NCI-H1930 (cell line): Measurements from ENCODE around the gene ITGB1.

Experiments used
- DNase-seq, 2 experiments: peaks; one replicate each; lab custom pipeline; 2025; lab: John Stamatoyannopoulos, UW

ITGB1 gene

GRCh38 chr10:32955299-32955772 is 2.7 kb downstream of the ITGB1 start:
- no peak for DNase-seq

GRCh38 chr10:32954545-32955298 is 3.3 kb downstream of the ITGB1 start:
- DNase-seq = no peak

GRCh38 chr10:32954080-32954479 is 4.0 kb downstream of the ITGB1 start:
- DNase-seq = no peak

DNA sequence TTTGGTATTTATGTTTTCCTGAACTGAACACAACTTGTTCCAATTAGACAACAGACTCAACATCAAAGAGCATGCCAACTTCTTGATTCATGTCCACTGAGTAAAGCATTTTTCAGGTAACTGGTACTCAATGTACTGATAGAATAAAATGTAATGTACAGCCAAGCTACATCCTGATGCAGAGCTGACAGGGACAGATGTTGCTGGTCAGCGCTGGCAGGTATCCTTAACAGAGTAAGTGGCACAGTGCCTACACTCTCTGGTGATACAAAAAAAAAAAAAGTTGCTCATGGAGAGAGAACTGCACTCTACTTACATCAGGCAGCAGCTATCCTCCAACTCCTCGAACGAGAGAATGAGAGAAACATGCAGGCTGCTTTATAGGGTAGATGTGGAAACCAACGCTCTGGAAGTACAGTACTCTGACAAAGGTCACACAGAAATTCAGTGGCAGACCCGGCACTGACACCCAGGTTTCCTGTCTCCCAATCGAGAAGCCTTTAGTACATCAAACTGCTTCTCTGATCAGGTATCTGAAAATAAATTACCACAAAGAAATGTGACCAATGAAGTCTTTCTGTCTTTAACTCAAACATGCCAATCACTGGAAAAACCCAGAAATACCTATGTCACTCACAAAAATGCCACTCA is 4.6 kb downstream of the ITGB1 start:
- no peak for DNase-seq

DNA sequence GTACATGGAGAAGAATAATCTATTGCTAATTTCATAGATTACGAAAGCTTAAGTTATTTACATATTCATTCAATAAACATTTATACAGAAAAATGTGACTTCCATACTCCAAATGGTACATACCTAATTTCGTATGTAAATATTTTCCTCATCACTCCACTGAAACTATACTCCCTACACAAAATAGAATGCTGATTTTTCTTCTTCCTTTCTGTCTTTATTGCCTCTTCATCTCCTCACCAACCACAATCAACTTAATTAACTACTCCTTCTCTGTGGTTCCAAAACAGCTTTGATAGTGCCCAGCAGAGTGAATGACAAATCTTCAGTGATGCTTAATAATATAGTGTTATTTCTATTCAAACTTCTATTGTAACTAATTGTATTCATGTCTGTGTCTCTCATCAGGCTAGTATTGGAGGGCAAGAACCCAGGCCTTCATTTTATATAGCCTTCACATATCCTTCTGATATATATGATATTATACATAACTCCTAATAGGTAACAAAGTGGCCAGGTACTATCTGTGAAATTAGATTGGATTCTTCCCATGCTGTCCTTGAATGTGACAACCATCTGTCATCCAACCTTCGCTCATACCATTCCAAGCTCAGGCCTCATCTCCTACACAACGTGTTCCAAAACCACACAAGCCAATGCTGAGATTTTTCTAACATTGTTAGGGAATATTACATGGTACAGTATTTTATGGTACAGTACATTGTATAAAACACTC is 5.3 kb downstream of the ITGB1 start:
- no peak for DNase-seq

- no peak for DNase-seq
Observed at GRCh38 chr10:32952094-32952493, 5.9 kb downstream of the ITGB1 start.

DNA sequence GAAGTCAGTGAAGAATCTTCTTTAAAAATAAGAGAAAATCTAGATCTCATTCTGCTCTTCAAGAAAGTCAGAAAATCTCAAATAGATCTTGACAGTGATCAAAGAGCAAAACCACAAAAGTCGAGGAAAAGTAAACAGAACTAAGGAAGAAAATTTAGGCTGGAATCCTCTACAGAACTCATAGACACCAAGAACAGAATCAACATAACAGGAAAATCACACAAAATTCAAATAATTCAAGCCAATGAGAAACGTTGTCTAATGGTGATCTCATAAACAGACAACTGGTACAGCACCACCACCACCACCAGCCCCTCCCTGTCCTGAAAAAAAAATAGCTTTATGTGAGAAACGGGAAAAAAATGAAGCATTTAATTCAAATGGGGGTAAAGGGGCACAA is 6.9 kb downstream of the ITGB1 start:
- DNase-seq = no peak

- DNase-seq = no peak
Observed at GRCh38 chr10:32950591-32951108, 7.4 kb downstream of the ITGB1 start.

DNA sequence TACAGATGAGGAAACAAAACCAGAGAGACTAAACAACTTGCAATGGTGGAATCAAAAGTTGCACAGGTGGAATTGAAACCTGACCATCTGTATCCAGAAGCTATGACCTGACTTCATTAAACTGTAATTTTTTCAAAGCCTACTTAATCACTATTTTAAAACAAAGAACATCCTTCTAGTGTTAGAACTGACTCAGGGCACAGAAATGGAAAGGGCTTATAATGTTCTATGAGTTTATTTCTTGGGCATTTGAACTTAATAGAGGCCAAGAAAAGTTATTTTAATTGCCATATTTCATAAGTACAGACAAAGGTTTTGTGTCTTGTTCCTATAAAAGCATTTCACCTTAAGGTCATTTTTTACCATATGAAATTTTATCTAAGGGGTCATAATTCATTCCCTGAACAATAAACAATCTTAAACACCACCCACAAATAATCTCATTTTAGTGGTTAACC is 8.8 kb downstream of the ITGB1 start:
- DNase-seq = no peak

DNA sequence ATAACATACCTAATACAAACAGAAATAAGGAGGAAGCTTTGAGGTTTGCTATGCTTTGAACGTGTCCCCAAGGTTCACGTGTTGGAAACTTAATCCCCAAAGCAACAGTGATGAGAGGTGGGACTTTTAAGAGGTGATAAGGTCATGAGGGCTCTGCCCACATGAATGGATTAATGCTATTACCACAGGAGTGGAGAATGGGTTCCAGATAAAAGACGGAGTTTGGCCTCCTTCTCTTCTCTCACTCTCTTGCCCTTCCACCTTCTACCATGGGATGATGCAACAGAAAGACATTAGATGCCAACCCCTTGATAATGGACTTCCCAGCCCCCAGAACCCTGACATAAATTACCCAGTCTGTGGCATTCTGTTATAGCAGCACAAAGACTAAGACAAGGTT is 9.6 kb downstream of the ITGB1 start:
- no peak for DNase-seq

- no peak for DNase-seq
Observed at GRCh38 chr10:32947586-32947985, 10.4 kb downstream of the ITGB1 start.

DNA sequence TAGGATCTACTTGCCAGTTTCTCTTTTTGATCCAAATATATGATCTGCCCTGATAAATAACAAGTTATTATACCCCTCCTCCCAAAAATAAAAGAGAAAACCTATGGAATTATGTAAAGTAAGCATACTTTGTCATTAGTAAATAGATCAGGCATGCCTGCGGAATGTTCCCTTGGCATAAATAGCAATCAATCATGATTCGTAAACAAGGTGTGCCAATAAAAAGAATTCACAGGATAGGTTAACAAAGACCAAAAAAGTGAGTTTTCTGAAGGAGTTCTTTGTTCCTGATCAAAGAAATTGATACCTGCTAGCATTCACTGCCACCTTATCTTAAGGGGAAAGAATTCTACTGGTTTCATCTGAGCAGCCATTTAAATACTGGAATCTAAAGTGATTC is 11.9 kb downstream of the ITGB1 start:
- DNase-seq = no peak

GRCh38 chr10:32943854-32944661 is 14.0 kb downstream of the ITGB1 start:
- no peak for DNase-seq

DNA sequence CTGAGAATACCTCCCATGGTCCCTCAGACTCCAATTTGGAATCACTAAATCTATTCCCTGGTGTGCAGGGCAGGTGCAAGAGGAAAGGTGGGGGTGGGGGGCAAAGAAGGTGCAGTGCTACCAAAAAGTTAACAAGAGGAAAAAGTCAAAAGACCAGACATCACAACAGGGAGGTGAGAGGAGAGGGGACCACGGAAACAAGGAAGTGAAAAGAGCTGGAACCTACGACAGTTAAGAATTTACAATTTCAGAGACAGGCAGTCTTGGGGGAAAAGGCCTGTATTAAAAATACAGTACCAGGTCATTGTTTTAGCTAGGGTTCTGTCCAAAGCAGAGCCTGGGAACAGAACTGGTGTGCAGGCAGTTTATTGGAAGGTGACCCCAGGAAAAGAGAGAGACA is 14.6 kb downstream of the ITGB1 start:
- DNase-seq = no peak

- DNase-seq = no peak
Observed at GRCh38 chr10:32942081-32942480, 15.9 kb downstream of the ITGB1 start.

DNA sequence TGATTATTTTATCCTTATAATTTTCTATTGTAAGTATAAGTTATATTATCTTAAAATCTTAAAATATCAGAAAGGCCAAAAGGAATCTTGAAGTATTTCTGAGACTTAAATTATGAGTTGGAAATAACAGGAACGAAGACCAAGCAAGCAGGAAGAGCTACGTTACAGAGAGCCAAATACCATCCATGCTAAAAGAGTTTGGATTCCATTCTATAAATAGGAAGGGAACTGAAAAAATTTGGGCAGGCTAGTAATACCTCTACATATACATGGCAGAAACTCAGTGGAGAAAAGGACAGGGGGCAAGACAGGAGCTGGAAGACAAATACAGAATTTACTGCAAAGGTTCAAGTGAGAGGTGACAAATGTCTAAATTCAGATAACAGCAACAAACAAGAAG is 16.7 kb downstream of the ITGB1 start:
- no peak for DNase-seq

GRCh38 chr10:32940321-32941301 is 17.4 kb downstream of the ITGB1 start:
- no peak for DNase-seq

DNA sequence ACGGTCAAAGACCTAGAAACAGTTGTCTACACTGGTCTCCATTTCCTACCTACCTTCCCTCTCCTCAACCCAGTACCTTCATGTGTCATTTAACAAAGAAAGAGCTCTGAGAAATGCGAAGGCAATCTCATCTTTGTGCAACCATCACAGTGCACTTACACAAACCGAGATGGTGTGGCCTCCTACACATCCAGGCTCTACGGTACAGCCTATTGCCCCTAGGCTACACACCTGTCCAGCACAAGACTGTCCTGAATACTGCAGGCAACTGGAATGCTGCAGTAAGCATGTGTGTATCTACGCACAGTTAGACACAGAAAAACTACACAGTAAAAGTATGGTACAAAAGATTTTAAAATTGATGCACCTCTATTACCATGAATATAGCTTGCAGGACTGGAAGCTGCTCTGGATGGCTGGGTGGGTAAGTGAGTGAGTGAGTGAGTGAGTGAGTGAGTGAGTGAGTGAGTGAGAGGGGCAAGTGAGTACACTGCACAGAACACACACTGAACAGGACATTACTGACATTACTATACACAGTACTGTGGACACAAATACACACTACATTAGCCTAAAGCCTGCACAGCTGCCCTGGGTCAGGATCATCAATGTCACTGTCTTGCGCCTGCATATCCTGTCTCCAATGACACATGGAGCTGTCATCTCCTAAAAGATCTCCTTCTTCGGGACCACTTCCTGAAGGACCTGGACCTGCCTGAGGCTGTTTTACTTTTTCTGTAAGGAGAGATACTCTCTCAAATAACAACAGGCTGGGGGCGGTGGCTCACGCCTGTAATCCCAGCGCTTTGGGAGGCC is 18.5 kb downstream of the ITGB1 start:
- DNase-seq = no peak

- DNase-seq = no peak
Observed at GRCh38 chr10:32938554-32939061, 19.4 kb downstream of the ITGB1 start.
